Measurements from ENCODE around the gene ELFN2.

The ELFN2 gene

DNA sequence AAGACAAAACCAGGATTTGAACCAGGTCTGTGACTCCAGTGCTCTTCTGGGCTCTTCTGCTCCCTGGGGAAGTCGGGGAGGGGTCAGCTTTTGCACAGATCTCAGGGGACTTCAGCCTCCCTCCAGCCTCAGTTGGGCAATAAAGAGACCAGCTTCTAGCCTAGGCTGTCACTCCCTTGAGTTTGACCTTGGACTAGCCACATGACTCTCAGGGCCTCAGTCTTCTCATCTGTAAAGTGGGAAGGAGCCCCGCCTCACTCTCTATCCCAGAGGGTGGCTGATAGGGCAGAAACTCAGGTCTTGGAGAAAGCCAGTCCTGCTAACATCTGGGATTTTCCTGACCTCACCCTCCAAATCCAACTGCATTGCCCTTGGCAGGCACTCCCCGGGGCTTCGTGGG lies 38.7 kb downstream of the ELFN2 start:
- no peaks in the 10 kb centered on the region for H4K20me1 ChIP-seq (ENCODE audit: control insufficient read depth, insufficient read depth, low read depth, low read length)
- no peaks in the 10 kb centered on the region for H3K9me2 ChIP-seq (replicated peaks; ENCODE audit: control insufficient read depth, low read length)
- H3K27me3 ChIP-seq (ENCODE audit: control insufficient read depth, low read length) = no peaks in the 10 kb centered on the region; the same call in none of the 2 replicates
- H3K4me3 ChIP-seq (ENCODE audit: low read length) = no peak overlapping the region
- H3K4me1 ChIP-seq (ENCODE audit: control insufficient read depth, low read length) = no peaks in the 10 kb centered on the region
- H3K36me3 ChIP-seq (ENCODE audit: control insufficient read depth, low read length) = no peaks in the 10 kb centered on the region
- no peak overlapping the region for H3K4me2 ChIP-seq (ENCODE audit: low read length)
- no peaks in the 10 kb centered on the region for H3K9me3 ChIP-seq (ENCODE audit: control insufficient read depth, insufficient read depth, low read length)
- H3K27ac ChIP-seq (ENCODE audit: low read depth, low read length) = no peak overlapping the region
- H3K79me2 ChIP-seq (ENCODE audit: control insufficient read depth, low read length) = no peaks in the 10 kb centered on the region
- no peak for TF ChIP-seq EZH2phosphoT487 (IDR thresholded peaks at IDR 0.05; ENCODE audit: borderline replicate concordance, low read length)
- TF ChIP-seq, protein P1, sequence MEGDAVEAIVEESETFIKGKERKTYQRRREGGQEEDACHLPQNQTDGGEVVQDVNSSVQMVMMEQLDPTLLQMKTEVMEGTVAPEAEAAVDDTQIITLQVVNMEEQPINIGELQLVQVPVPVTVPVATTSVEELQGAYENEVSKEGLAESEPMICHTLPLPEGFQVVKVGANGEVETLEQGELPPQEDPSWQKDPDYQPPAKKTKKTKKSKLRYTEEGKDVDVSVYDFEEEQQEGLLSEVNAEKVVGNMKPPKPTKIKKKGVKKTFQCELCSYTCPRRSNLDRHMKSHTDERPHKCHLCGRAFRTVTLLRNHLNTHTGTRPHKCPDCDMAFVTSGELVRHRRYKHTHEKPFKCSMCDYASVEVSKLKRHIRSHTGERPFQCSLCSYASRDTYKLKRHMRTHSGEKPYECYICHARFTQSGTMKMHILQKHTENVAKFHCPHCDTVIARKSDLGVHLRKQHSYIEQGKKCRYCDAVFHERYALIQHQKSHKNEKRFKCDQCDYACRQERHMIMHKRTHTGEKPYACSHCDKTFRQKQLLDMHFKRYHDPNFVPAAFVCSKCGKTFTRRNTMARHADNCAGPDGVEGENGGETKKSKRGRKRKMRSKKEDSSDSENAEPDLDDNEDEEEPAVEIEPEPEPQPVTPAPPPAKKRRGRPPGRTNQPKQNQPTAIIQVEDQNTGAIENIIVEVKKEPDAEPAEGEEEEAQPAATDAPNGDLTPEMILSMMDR (IDR thresholded peaks at IDR 0.05; ENCODE audit: low read depth, low read length, poor library complexity, severe bottlenecking) = no peak
- H3F3A ChIP-seq (ENCODE audit: control insufficient read depth, insufficient read depth) = no peaks in the 10 kb centered on the region

GRCh38 chr22:37387793-37388192 lies 39.5 kb downstream of the ELFN2 start:
- no peak for TF ChIP-seq EZH2phosphoT487 (IDR thresholded peaks at IDR 0.05; ENCODE audit: borderline replicate concordance, low read length)
- TF ChIP-seq, protein P1 (IDR thresholded peaks at IDR 0.05; ENCODE audit: low read depth, low read length, poor library complexity, severe bottlenecking) = no peak
- H3K36me3 ChIP-seq (ENCODE audit: control insufficient read depth, low read length) = no peaks in the 10 kb centered on the region
- H3K27ac ChIP-seq (ENCODE audit: low read depth, low read length) = no peak overlapping the region
- H3F3A ChIP-seq (ENCODE audit: control insufficient read depth, insufficient read depth) = no peaks in the 10 kb centered on the region
- H3K27me3 ChIP-seq (ENCODE audit: control insufficient read depth, low read length) = peaks cover 3% of the 10 kb centered on the region
- H3K79me2 ChIP-seq (ENCODE audit: control insufficient read depth, low read length) = no peaks in the 10 kb centered on the region
- H3K4me2 ChIP-seq (ENCODE audit: low read length) = no peak overlapping the region
- no peaks in the 10 kb centered on the region for H3K9me3 ChIP-seq (ENCODE audit: control insufficient read depth, insufficient read depth, low read length)
- H4K20me1 ChIP-seq (ENCODE audit: control insufficient read depth, insufficient read depth, low read depth, low read length) = no peaks in the 10 kb centered on the region
- no peaks in the 10 kb centered on the region for H3K4me1 ChIP-seq (ENCODE audit: control insufficient read depth, low read length)
- no peak overlapping the region for H3K4me3 ChIP-seq (ENCODE audit: low read length)
- H3K9me2 ChIP-seq (replicated peaks; ENCODE audit: control insufficient read depth, low read length) = no peaks in the 10 kb centered on the region

- Histone ChIP-seq H3K27me3 (ENCODE audit: control insufficient read depth, low read length) (peaks cover 8% of the 10 kb centered on the region), H3K27ac (ENCODE audit: low read depth, low read length) (no peak overlapping the region), H3K9me2 (replicated peaks; ENCODE audit: control insufficient read depth, low read length) (no peaks in the 10 kb centered on the region), H3K9me3 (ENCODE audit: control insufficient read depth, insufficient read depth, low read length) (no peaks in the 10 kb centered on the region), H3K4me1 (ENCODE audit: control insufficient read depth, low read length) (no peaks in the 10 kb centered on the region), H3K36me3 (ENCODE audit: control insufficient read depth, low read length) (no peaks in the 10 kb centered on the region), H4K20me1 (ENCODE audit: control insufficient read depth, insufficient read depth, low read depth, low read length) (no peaks in the 10 kb centered on the region), H3F3A (ENCODE audit: control insufficient read depth, insufficient read depth) (no peaks in the 10 kb centered on the region), H3K4me3 (ENCODE audit: low read length) (no peak overlapping the region), H3K79me2 (ENCODE audit: control insufficient read depth, low read length) (no peaks in the 10 kb centered on the region), H3K4me2 (ENCODE audit: low read length) (no peak overlapping the region)
- TF ChIP-seq, protein P1 (IDR thresholded peaks at IDR 0.05; ENCODE audit: low read depth, low read length, poor library complexity, severe bottlenecking) = no peak
- TF ChIP-seq EZH2phosphoT487 (IDR thresholded peaks at IDR 0.05; ENCODE audit: borderline replicate concordance, low read length) = no peak
These were observed 40.8 kb downstream of the ELFN2 start for GRCh38 chr22:37386441-37386840.

DNA sequence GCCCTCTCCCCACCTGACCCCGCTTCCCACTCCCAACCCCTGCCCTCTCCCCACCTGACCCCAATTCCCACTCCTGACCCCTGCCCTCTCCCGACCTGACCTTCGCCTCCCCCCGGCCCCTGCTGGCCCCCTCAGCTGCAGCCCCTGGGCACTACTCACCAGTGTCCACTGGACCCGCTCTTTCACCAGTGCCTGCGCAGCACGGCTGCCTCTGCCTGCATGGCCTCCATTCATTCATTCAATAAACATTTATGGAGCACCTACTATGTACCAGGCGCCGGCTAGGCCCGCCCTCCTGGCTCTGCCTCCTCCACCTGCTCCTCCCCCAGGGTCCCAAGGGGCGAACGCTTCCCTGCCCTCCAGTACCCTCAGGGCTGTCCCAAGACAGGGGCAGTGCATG lies 42.6 kb downstream of the ELFN2 start:
- TF ChIP-seq, protein P1 (IDR thresholded peaks at IDR 0.05; ENCODE audit: low read depth, low read length, poor library complexity, severe bottlenecking) = no peak
- Histone ChIP-seq H3K36me3 (ENCODE audit: control insufficient read depth, low read length) (no peaks in the 10 kb centered on the region), H3K9me2 (replicated peaks; ENCODE audit: control insufficient read depth, low read length) (no peaks in the 10 kb centered on the region), H3K9me3 (ENCODE audit: control insufficient read depth, insufficient read depth, low read length) (no peaks in the 10 kb centered on the region), H3K79me2 (ENCODE audit: control insufficient read depth, low read length) (no peaks in the 10 kb centered on the region), H3K27me3 (ENCODE audit: control insufficient read depth, low read length) (peaks cover 20% of the 10 kb centered on the region), H3K27ac (ENCODE audit: low read depth, low read length) (no peak overlapping the region), H3K4me3 (ENCODE audit: low read length) (no peak overlapping the region), H3K4me2 (ENCODE audit: low read length) (no peak overlapping the region), H3K4me1 (ENCODE audit: control insufficient read depth, low read length) (no peaks in the 10 kb centered on the region), H3F3A (ENCODE audit: control insufficient read depth, insufficient read depth) (no peaks in the 10 kb centered on the region), H4K20me1 (ENCODE audit: control insufficient read depth, insufficient read depth, low read depth, low read length) (no peaks in the 10 kb centered on the region)

All from DOHH2 (cell line).